ENCODE results near the gene RTN4IP1. TPM values are rescaled to one million over a fixed set of nuclear protein-coding genes. Genes with fewer than 3 reads are reported as not detected.

RTN4IP1 gene
- total and polyA plus RNA-seq, 9 of the 15 experiments (the other 6 are each of a cell fraction or from before 2014, with no cell fraction given), result 17.9 to 46.0 (median 22.2) TPM

DNA sequence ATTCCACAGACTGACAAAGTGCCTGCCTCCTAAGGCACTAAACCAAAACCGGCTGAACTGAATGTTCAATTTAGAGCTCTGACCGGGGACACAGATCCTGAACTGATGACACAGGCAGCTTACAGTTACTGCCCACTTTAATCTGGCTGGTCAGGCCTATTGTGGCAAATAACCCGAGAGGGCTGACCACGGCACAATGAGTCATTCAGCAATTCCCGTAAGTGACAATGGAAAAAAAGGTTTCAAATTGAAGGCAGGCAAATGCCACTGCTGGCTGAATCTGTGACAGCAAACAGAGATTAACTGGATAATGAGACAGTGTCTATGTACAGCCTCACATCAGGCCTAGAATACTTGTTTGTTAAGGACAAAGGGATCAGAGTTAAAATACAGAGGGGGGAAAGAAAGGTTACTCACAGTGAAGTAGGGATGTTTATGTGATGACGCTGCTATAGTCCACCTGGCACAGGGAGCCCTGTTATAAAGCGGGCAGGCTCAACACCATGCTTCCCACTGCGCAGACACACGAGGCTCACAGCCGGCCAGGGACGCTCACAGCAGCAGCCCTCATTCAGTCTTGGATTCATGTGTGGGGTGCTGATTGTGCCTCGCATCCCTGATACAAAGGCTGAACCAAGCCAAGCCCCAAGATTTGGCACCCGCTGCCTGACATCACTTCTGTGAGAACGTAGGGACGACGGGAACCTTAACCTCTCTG lies 54.4 kb downstream of the RTN4IP1 start:
- H3K4me1 ChIP-seq (replicated peaks in 1 of 2; ENCODE audit: control insufficient read depth in 2 of 2, insufficient read depth in 2 of 2, low read length in 2 of 2), result no peaks in the 10 kb centered on the region
- no peak overlapping the region for H3K4me3 ChIP-seq
- WGBS (ENCODE audit: insufficient coverage, low coverage, missing lambda C conversion rate), result 73% methylated on average over 16 of the region's 16 CpGs
- no peaks in the 10 kb centered on the region for H4K20me1 ChIP-seq (replicated peaks; ENCODE audit: control insufficient read depth, insufficient read depth, low read length)
- FAIRE-seq (no peak), DNase-seq (ENCODE audit: extremely low read depth in 1 of 4, low spot score in 3 of 4) (peak in 1 of 4 experiments; percentile 4), ATAC-seq (no peak)
- no peak overlapping the region for H3K9ac ChIP-seq (ENCODE audit: insufficient read depth in 1 of 2, low read depth in 2 of 2, low read length in 2 of 2)
- TF ChIP-seq FOSL1 (tag; conservative IDR thresholded peaks at IDR 0.05), result peak; percentile 73
- no peak for TF ChIP-seq GTF2F1 (IDR thresholded peaks at IDR 0.05; ENCODE audit: low read depth, low read length)
- 0 out of 2 replicates have a peak, but pooled peaks have one; percentile 10 for TF ChIP-seq JUND (IDR thresholded peaks at IDR 0.05; ENCODE audit: borderline replicate concordance, low read depth, low read length)
- TF ChIP-seq JUND (tag; IDR thresholded peaks at IDR 0.05; ENCODE audit: borderline replicate concordance, low read depth, low read length), result no peak
- BruUV-seq (replicated peaks), result no TSS peak
- intact Hi-C loops (cut with micrococcal nuclease) (no loop called here), in situ Hi-C loops (cut with MboI) (loop anchor here (25.0 kb wide), 1 partner anchor 412 kb away; no protein-coding TSS in a partner anchor)
- peaks cover 10% of the 10 kb centered on the region; the same call in 1 of the 3 replicates for H3K36me3 ChIP-seq (ENCODE audit: control insufficient read depth, insufficient read depth, low read length)
- H2AFZ ChIP-seq (ENCODE audit: low read depth, low read length), result no peak overlapping the region
- CTCF ChIA-PET (ENCODE audit: low intra/inter-chr PET ratio), result no interaction called here
- H3K9me3 ChIP-seq (replicated peaks; ENCODE audit: control insufficient read depth, insufficient read depth, low read depth, low read length), result no peaks in the 10 kb centered on the region
- no peaks in the 10 kb centered on the region for H3K79me2 ChIP-seq (ENCODE audit: control insufficient read depth, insufficient read depth, low read length)
- H3K27me3 ChIP-seq (ENCODE audit: control insufficient read depth in 2 of 2, insufficient read depth in 2 of 2, low read length in 2 of 2), result no peaks in the 10 kb centered on the region
- no peaks in the 10 kb centered on the region for H3K9me1 ChIP-seq (ENCODE audit: control insufficient read depth, insufficient read depth, low read length)
- H3K27ac ChIP-seq (ENCODE audit: extremely low read depth, low read depth, low read length), result no peak overlapping the region
- POLR2A ChIA-PET, result no interaction called here
- H3K4me2 ChIP-seq (ENCODE audit: insufficient read depth, low read length), result no peak overlapping the region

Measured in K562 (cell line).